ENCODE measurements around the gene SUMO1.

Gene SUMO1

GRCh38 chr2:202215179-202215578, 23.2 kb downstream of the SUMO1 start:
- TF ChIP-seq GATA2 (IDR thresholded peaks at IDR 0.05; ENCODE audit: low read depth, low read length) = no peak
- TF ChIP-seq GATA3 (IDR thresholded peaks at IDR 0.05; ENCODE audit: low read depth, low read length) = no peak

- TF ChIP-seq GATA3 (IDR thresholded peaks at IDR 0.05; ENCODE audit: low read depth, low read length) (no peak), GATA2 (IDR thresholded peaks at IDR 0.05; ENCODE audit: low read depth, low read length) (no peak)
Observed at GRCh38 chr2:202208526-202208925, 29.9 kb downstream of the SUMO1 start.

GRCh38 chr2:202204855-202205254, 33.5 kb downstream of the SUMO1 start:
- TF ChIP-seq GATA3 (IDR thresholded peaks at IDR 0.05; ENCODE audit: low read depth, low read length) (no peak), GATA2 (IDR thresholded peaks at IDR 0.05; ENCODE audit: low read depth, low read length) (no peak)

- TF ChIP-seq GATA2 (IDR thresholded peaks at IDR 0.05; ENCODE audit: low read depth, low read length) (no peak), GATA3 (IDR thresholded peaks at IDR 0.05; ENCODE audit: low read depth, low read length) (no peak)
Observed at GRCh38 chr2:202203348-202203747, 35.0 kb downstream of the SUMO1 start.

GRCh38 chr2:202201220-202202160, 36.9 kb downstream of the SUMO1 start:
- TF ChIP-seq GATA2 (IDR thresholded peaks at IDR 0.05; ENCODE audit: low read depth, low read length) (no peak), GATA3 (IDR thresholded peaks at IDR 0.05; ENCODE audit: low read depth, low read length) (no peak)

- TF ChIP-seq GATA2 (IDR thresholded peaks at IDR 0.05; ENCODE audit: low read depth, low read length) = no peak
- no peak for TF ChIP-seq GATA3 (IDR thresholded peaks at IDR 0.05; ENCODE audit: low read depth, low read length)
Observed at GRCh38 chr2:202196727-202197126, 41.7 kb downstream of the SUMO1 start.

GRCh38 chr2:202194418-202194817, 44.0 kb downstream of the SUMO1 start:
- TF ChIP-seq GATA3 (IDR thresholded peaks at IDR 0.05; ENCODE audit: low read depth, low read length) = no peak
- no peak for TF ChIP-seq GATA2 (IDR thresholded peaks at IDR 0.05; ENCODE audit: low read depth, low read length)

- TF ChIP-seq GATA3 (IDR thresholded peaks at IDR 0.05; ENCODE audit: low read depth, low read length) (no peak), GATA2 (IDR thresholded peaks at IDR 0.05; ENCODE audit: low read depth, low read length) (no peak)
Observed at GRCh38 chr2:202193881-202194353, 44.5 kb downstream of the SUMO1 start.

- no peak for TF ChIP-seq GATA3 (IDR thresholded peaks at IDR 0.05; ENCODE audit: low read depth, low read length)
- no peak for TF ChIP-seq GATA2 (IDR thresholded peaks at IDR 0.05; ENCODE audit: low read depth, low read length)
Observed at GRCh38 chr2:202193305-202193704, 45.1 kb downstream of the SUMO1 start.

GRCh38 chr2:202187570-202187969, 50.8 kb downstream of the SUMO1 start:
- no peak for TF ChIP-seq GATA2 (IDR thresholded peaks at IDR 0.05; ENCODE audit: low read depth, low read length)

- TF ChIP-seq GATA2 (IDR thresholded peaks at IDR 0.05; ENCODE audit: low read depth, low read length) (no peak), GATA3 (IDR thresholded peaks at IDR 0.05; ENCODE audit: low read depth, low read length) (no peak)
Observed at GRCh38 chr2:202186641-202187202, 51.7 kb downstream of the SUMO1 start.

GRCh38 chr2:202185156-202185555, 53.2 kb downstream of the SUMO1 start:
- no peak for TF ChIP-seq GATA3 (IDR thresholded peaks at IDR 0.05; ENCODE audit: low read depth, low read length)
- no peak for TF ChIP-seq GATA2 (IDR thresholded peaks at IDR 0.05; ENCODE audit: low read depth, low read length)

GRCh38 chr2:202184557-202184956, 53.8 kb downstream of the SUMO1 start:
- no peak for TF ChIP-seq GATA2 (IDR thresholded peaks at IDR 0.05; ENCODE audit: low read depth, low read length)
- no peak for TF ChIP-seq GATA3 (IDR thresholded peaks at IDR 0.05; ENCODE audit: low read depth, low read length)

GRCh38 chr2:202178346-202178958, 59.9 kb downstream of the SUMO1 start:
- TF ChIP-seq GATA3 (IDR thresholded peaks at IDR 0.05; ENCODE audit: low read depth, low read length) (no peak), GATA2 (IDR thresholded peaks at IDR 0.05; ENCODE audit: low read depth, low read length) (no peak)
